ENCODE data around the gene UVRAG. TPM values are rescaled to one million over a fixed set of nuclear protein-coding genes. Genes with fewer than 3 reads are reported as not detected.

UVRAG gene
- total and polyA plus RNA-seq, 10 donors = 13.8 to 80.8 (median 42.9) TPM

GRCh38 chr11:76153571-76153923 lies 338.5 kb downstream of the UVRAG start:
- intact Hi-C loops (cut with DNase I; ENCODE audit: low total_unique reads) = loop anchor here (5.0 to 10.0 kb wide), 2 partner anchors 256 to 349 kb away; no protein-coding TSS in a partner anchor
- H3K27me3 ChIP-seq (replicated peaks in 1 of 7) = no peaks in the 10 kb centered on the region
- peak overlapping the region in 2 of 8 donors; percentile 41 to 54 for H3K27ac ChIP-seq
- DNase-seq = no peak
- 82 to 93% (median 87%) methylated on average over 6 of the region's 6 CpGs for WGBS, 5 donors
- no peaks in the 10 kb centered on the region for H3K36me3 ChIP-seq
- peaks cover 8 to 27% (median 21%) of the 10 kb centered on the region in 6 donors for H3K4me1 ChIP-seq
- H3K4me3 ChIP-seq = no peak overlapping the region
- no peak for TF ChIP-seq CTCF (IDR thresholded peaks at IDR 0.05 in 8 of 11, conservative IDR thresholded peaks at IDR 0.05 in 3 of 11)
- no peak for TF ChIP-seq POLR2A (IDR thresholded peaks at IDR 0.05)
- TF ChIP-seq POLR2AphosphoS5 (IDR thresholded peaks at IDR 0.05) = no peak
- H3K9me3 ChIP-seq = no peaks in the 10 kb centered on the region

GRCh38 chr11:76155500-76156227 lies 340.7 kb downstream of the UVRAG start:
- Histone ChIP-seq H3K27me3 (replicated peaks in 1 of 7) (no peaks in the 10 kb centered on the region), H3K27ac (no peak overlapping the region), H3K4me1 (peaks cover 8 to 27% (median 21%) of the 10 kb centered on the region in 6 donors), H3K4me3 (no peak overlapping the region), H3K9me3 (no peaks in the 10 kb centered on the region), H3K36me3 (no peaks in the 10 kb centered on the region)
- DNase-seq = no peak
- TF ChIP-seq CTCF (IDR thresholded peaks at IDR 0.05 in 8 of 11, conservative IDR thresholded peaks at IDR 0.05 in 3 of 11) (no peak), POLR2A (IDR thresholded peaks at IDR 0.05) (no peak), POLR2AphosphoS5 (IDR thresholded peaks at IDR 0.05) (no peak)
- intact Hi-C loops (cut with DNase I; ENCODE audit: low total_unique reads) = loop anchor here (10.0 kb wide), 1 partner anchor 351 kb away; no protein-coding TSS in a partner anchor
- WGBS, 5 donors = 80 to 89% (median 88%) methylated on average over 11 of the region's 11 CpGs

- Histone ChIP-seq H3K27ac (no peak overlapping the region), H3K4me1 (peaks cover 8 to 28% (median 20%) of the 10 kb centered on the region in 6 donors), H3K4me3 (no peak overlapping the region), H3K9me3 (no peaks in the 10 kb centered on the region), H3K27me3 (replicated peaks in 1 of 7) (no peaks in the 10 kb centered on the region), H3K36me3 (no peaks in the 10 kb centered on the region)
- WGBS, 5 donors = 89 to 95% (median 90%) methylated on average over 8 to 12 of the region's 12 CpGs
- intact Hi-C loops (cut with DNase I; ENCODE audit: low total_unique reads) = loop anchor here (10.0 kb wide), 1 partner anchor 352 kb away; no protein-coding TSS in a partner anchor
- no peak for TF ChIP-seq POLR2A (IDR thresholded peaks at IDR 0.05)
- TF ChIP-seq CTCF (IDR thresholded peaks at IDR 0.05 in 8 of 11, conservative IDR thresholded peaks at IDR 0.05 in 3 of 11) = no peak
- no peak for TF ChIP-seq POLR2AphosphoS5 (IDR thresholded peaks at IDR 0.05)
- peak; percentile 70 for DNase-seq
Measured at GRCh38 chr11:76156971-76157427, 342.0 kb downstream of the UVRAG start.

GRCh38 chr11:76157891-76158290 lies 342.9 kb downstream of the UVRAG start:
- TF ChIP-seq POLR2A (IDR thresholded peaks at IDR 0.05) (no peak), POLR2AphosphoS5 (IDR thresholded peaks at IDR 0.05) (no peak), CTCF (IDR thresholded peaks at IDR 0.05 in 8 of 11, conservative IDR thresholded peaks at IDR 0.05 in 3 of 11) (no peak)
- Histone ChIP-seq H3K4me3 (no peak overlapping the region), H3K9me3 (no peaks in the 10 kb centered on the region), H3K36me3 (no peaks in the 10 kb centered on the region), H3K27ac (no peak overlapping the region), H3K4me1 (peaks cover 1 to 19% (median 11%) of the 10 kb centered on the region in 6 donors), H3K27me3 (replicated peaks in 1 of 7) (no peaks in the 10 kb centered on the region)
- 73 to 93% (median 81%) methylated on average over 7 of the region's 7 CpGs for WGBS, 5 donors
- intact Hi-C loops (cut with DNase I; ENCODE audit: low total_unique reads) = loop anchor here (10.0 kb wide), 1 partner anchor 353 kb away; no protein-coding TSS in a partner anchor
- DNase-seq = peak; percentile 47

Measured in spleen (tissue), 11 donors.